D721Med (cell line): ENCODE measurements around the gene MAZ.

ENCODE experiments used
- DNase-seq: peaks from one replicate; pipeline ENCODE4 v3.0.0; 2011; ENCODE audit warnings: low spot score; ENCODE audit not compliant: insufficient read length
- FAIRE-seq: peaks from 2 replicates; lab custom pipeline; 2011; peaks lifted over from hg19 to GRCh38; lab: Jason Lieb, UNC
- CTCF ChIP-seq: IDR thresholded peaks from 2 replicates; pipeline ENCODE4 v1.5.1; 2012; ENCODE audit warnings: mild to moderate bottlenecking, control low read depth; ENCODE audit not compliant: insufficient read depth; ENCODE audit errors: missing control alignments

MAZ gene

DNA sequence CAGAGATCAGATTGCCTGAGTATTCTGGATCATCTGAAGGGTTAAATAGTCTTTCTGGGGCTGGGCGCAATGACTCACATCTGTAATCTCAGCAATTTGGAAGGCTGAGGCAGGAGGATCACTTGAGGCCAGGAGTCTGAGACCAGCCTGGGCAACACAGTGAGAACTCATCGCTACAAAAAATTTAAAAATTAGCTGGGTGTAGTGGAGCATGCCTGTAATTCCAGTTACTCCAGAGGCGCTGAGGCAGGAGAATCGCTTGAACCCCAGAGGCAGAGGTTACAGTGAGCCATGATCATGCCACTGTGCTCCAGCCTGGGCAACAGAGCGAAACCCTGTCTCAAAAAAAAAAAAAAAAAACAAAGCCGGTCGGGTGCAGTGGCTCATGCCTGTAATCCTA lies 29.6 kb downstream of the MAZ start:
- FAIRE-seq (no peak), DNase-seq (no peak)
- TF ChIP-seq CTCF = no peak

GRCh38 chr16:29836623-29837022 lies 30.3 kb downstream of the MAZ start:
- no peak for FAIRE-seq
- no peak for DNase-seq

GRCh38 chr16:29837841-29838240 lies 31.5 kb downstream of the MAZ start:
- DNase-seq = no peak
- TF ChIP-seq CTCF = no peak
- FAIRE-seq = no peak

More at GRCh38 chr16:29836623-29837022, 30.3 kb downstream of the MAZ start:
- no peak for TF ChIP-seq CTCF

DNA sequence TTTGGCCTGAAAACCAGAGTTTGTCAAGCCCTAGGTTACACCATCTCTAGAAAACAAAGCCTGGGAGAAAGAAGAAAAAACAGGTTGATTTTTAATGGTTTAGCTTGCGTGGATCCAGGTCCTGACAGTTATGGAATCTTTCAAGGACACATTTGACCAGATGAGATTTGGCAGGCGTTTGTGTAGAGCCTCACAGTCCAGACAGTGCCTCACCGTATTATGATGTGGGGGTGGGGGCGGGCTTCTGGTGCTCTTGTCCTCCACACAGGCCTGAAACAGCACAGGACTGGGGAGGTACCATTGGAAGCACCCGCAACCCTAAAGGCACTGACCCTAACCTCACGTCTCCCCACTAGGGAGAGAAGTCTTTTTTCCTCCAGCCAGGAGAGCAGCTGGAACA lies 33.5 kb downstream of the MAZ start:
- FAIRE-seq (no peak), DNase-seq (no peak)
- TF ChIP-seq CTCF = no peak

- TF ChIP-seq CTCF = no peak
- DNase-seq (no peak), FAIRE-seq (no peak)
These were observed 33.9 kb downstream of the MAZ start for GRCh38 chr16:29840240-29840639.

DNA sequence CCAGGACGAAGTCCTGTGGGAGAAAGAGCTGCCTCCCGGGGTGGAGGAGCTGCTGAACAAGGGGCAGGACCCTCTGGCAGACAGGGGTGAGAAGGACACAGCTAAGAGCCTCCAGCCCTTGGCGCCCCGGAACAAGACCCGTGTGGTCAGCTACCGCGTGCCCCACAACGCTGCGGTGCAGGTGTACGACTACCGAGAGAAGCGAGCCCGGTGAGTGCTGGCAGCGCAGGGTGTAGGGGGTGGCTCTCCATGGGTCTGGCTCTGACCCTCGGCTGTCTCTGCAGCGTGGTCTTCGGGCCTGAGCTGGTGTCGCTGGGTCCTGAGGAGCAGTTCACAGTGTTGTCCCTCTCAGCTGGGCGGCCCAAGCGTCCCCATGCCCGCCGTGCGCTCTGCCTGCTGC lies 35.3 kb downstream of the MAZ start:
- FAIRE-seq = no peak
- no peak for TF ChIP-seq CTCF
- no peak for DNase-seq

DNA sequence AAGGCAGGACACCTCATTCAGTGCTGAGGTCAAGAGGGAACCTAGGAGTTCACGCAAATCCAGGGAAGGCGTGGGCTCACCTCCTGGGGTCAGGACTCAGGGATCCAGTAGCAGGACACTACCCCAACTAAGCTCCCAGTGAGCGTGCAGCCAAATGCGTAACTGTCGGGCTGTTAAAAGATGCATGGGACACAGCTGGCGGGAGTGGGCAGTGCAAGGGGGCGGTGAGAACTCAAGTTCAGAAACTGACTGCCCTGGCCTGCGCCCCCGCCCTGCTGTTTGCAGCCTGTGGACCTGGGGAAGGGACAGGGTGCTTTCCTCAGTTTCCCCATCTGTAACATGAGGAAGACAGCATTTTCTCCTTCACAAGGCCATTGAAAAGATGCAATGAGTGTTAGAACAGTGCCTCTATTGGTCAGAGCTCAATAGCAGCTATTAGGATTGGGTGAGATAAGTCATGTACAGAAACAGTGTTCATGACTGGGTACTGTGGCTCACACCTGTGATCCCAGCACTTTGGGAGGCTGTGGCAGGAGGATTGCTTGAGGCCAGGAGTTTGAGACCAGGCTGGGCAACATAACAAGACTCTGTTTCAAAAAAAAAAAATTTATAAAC lies 36.5 kb downstream of the MAZ start:
- DNase-seq (no peak), FAIRE-seq (no peak)
- no peak for TF ChIP-seq CTCF
